IMR-90 (cell line): ENCODE data around the gene ARHGAP10. TPM values are rescaled to one million over a fixed set of nuclear protein-coding genes. Genes with fewer than 3 reads are reported as not detected.
A peak's percentile ranks its signal among the peaks of the same experiment; 100 is the strongest.

Source experiments
- ATAC-seq: fragments of 200-7000 bp; cut with Tn5 transposase; 2 replicates; pipeline ENCODE4 v1.9.1; 2020; ENCODE audit warnings: low read depth, mild to moderate bottlenecking, moderate library complexity
- BruUV-seq: library from RNA; stranded (reverse); fragments of 400-500 nt; replicated peaks from 2 replicates; lab custom pipeline; 2021; lab: Mats Ljungman, UMichigan
- CTCF ChIA-PET: fragments of 300-600 bp; formaldehyde crosslinking; extraction: SDS; loops from one replicate; lab custom pipeline; 2021; ENCODE audit warnings: antibody characterized with exemption; lab: Yijun Ruan, JAX
- POLR2A ChIA-PET: fragments of 300-600 bp; sonication (Branson Sonifier 250); formaldehyde crosslinking; loops from one replicate; lab custom pipeline; 2022; ENCODE audit warnings: antibody characterized with exemption; ENCODE audit not compliant: unreplicated experiment; lab: Charles Lee
- DNase-seq: peaks from one replicate; pipeline ENCODE4 v3.0.0; 2013
- H2AFZ ChIP-seq: replicated peaks from 2 replicates; pipeline ENCODE3; 2013; ENCODE audit warnings: low read length, mild to moderate bottlenecking; ENCODE audit not compliant: poor library complexity
- H2AK5ac ChIP-seq: 2 replicates; pipeline ENCODE4 v1.6.1; 2013; ENCODE audit warnings: low read depth, low read length, inconsistent platforms
- H2AK9ac ChIP-seq: replicated peaks from 2 replicates; pipeline ENCODE3; 2013; ENCODE audit warnings: mild to moderate bottlenecking, low read depth, low read length, moderate library complexity; ENCODE audit not compliant: poor library complexity
- H2BK120ac ChIP-seq: 2 replicates; pipeline ENCODE4 v1.6.1; 2013; ENCODE audit warnings: low read depth, low read length, inconsistent platforms
- H2BK15ac ChIP-seq: 3 replicates; pipeline ENCODE4 v1.6.1; 2013; ENCODE audit warnings: low read depth, low read length, inconsistent platforms
- H2BK20ac ChIP-seq: 2 replicates; pipeline ENCODE4 v1.6.1; 2013; ENCODE audit warnings: low read depth, mild to moderate bottlenecking, inconsistent platforms, low read length, moderate library complexity
- H2BK5ac ChIP-seq: 2 replicates; pipeline ENCODE4 v1.6.1; 2013; ENCODE audit warnings: mild to moderate bottlenecking, low read depth, low read length, inconsistent platforms; ENCODE audit not compliant: poor library complexity, severe bottlenecking
- H3K14ac ChIP-seq: replicated peaks from 2 replicates; pipeline ENCODE4 v1.6.1; 2013; ENCODE audit warnings: low read depth, low read length, inconsistent platforms
- H3K18ac ChIP-seq: 2 replicates; pipeline ENCODE4 v1.6.1; 2013; ENCODE audit warnings: low read depth, low read length, control low read depth
- H3K23ac ChIP-seq: 2 replicates; pipeline ENCODE4 v1.6.1; 2013; ENCODE audit warnings: low read depth, low read length, inconsistent platforms
- H3K27ac ChIP-seq: 2 replicates; pipeline ENCODE4 v1.5.1; 2013; ENCODE audit warnings: mild to moderate bottlenecking, control low read depth, low read length; ENCODE audit not compliant: insufficient read depth
- H3K27me3 ChIP-seq: 2 replicates; pipeline ENCODE4 v1.6.1; 2013; ENCODE audit warnings: low read length; ENCODE audit not compliant: control insufficient read depth, insufficient read depth
- H3K36me3 ChIP-seq: 2 replicates; pipeline ENCODE4 v1.6.1; 2013; ENCODE audit warnings: low read length, mixed read lengths; ENCODE audit not compliant: control insufficient read depth, insufficient read depth
- H3K4ac ChIP-seq: 2 replicates; pipeline ENCODE4 v1.6.1; 2013; ENCODE audit warnings: low read depth, low read length, inconsistent platforms
- H3K4me1 ChIP-seq: 2 replicates; pipeline ENCODE4 v1.6.1; 2013; ENCODE audit warnings: low read length, mixed read lengths; ENCODE audit not compliant: control insufficient read depth, insufficient read depth
- H3K4me2 ChIP-seq: 2 replicates; pipeline ENCODE4 v1.6.1; 2013; ENCODE audit warnings: low read depth, mild to moderate bottlenecking, control low read depth, low read length, moderate library complexity
- H3K4me3 ChIP-seq: 2 replicates; pipeline ENCODE4 v1.5.1; 2013; ENCODE audit warnings: low read depth, mild to moderate bottlenecking, control low read depth, low read length, moderate library complexity; ENCODE audit not compliant: insufficient read depth
- H3K56ac ChIP-seq: 2 replicates; pipeline ENCODE4 v1.6.1; 2013; ENCODE audit warnings: low read length, inconsistent platforms; ENCODE audit not compliant: insufficient read depth; ENCODE audit errors: extremely low read depth
- H3K79me1 ChIP-seq, 2 experiments: 2 replicates each; pipeline ENCODE4 v1.6.1; 2013; ENCODE audit warnings: low read length in 2 of 2, inconsistent platforms in 1 of 2, low read depth in 1 of 2
- H3K9ac ChIP-seq: 2 replicates; pipeline ENCODE4 v1.6.1; 2013; ENCODE audit warnings: low read depth, low read length, control low read depth
- H3K9me1 ChIP-seq: 2 replicates; pipeline ENCODE4 v1.6.1; 2013; ENCODE audit warnings: low read length, inconsistent platforms; ENCODE audit not compliant: insufficient read depth
- H3K9me3 ChIP-seq: 2 replicates; pipeline ENCODE4 v1.6.1; 2013; ENCODE audit warnings: low read length; ENCODE audit not compliant: control insufficient read depth, insufficient read depth
- H4K20me1 ChIP-seq: 2 replicates; pipeline ENCODE4 v1.6.1; 2013; ENCODE audit warnings: low read length, inconsistent platforms; ENCODE audit not compliant: insufficient read depth
- H4K5ac ChIP-seq: 2 replicates; pipeline ENCODE4 v1.6.1; 2013; ENCODE audit warnings: mild to moderate bottlenecking, low read depth, low read length, control low read depth
- H4K8ac ChIP-seq, 2 experiments: 2 replicates each; pipeline ENCODE4 v1.6.1; 2013; ENCODE audit warnings: low read depth in 2 of 2, low read length in 2 of 2, control low read depth in 1 of 2, inconsistent platforms in 1 of 2
- H4K91ac ChIP-seq: 2 replicates; pipeline ENCODE4 v1.6.1; 2013; ENCODE audit warnings: low read depth, low read length, inconsistent platforms; ENCODE audit not compliant: insufficient read depth
- ELK1 ChIP-seq: fragments of 150-350 bp; IDR thresholded peaks from 2 replicates; pipeline ENCODE4 v1.6.1; 2016; ENCODE audit warnings: low read depth, mild to moderate bottlenecking, low read length, moderate library complexity, borderline replicate concordance
- FOS ChIP-seq: fragments of 150-350 bp; IDR thresholded peaks from 2 replicates; pipeline ENCODE4 v1.6.1; 2016; ENCODE audit warnings: low read depth, low read length
- MAFK ChIP-seq: IDR thresholded peaks from 2 replicates; pipeline ENCODE4 v1.6.1; 2012; ENCODE audit warnings: low read depth, low read length, improper control_type of control experiment
- MAZ ChIP-seq: IDR thresholded peaks from 2 replicates; pipeline ENCODE4 v1.6.1; 2012; ENCODE audit warnings: low read depth, mild to moderate bottlenecking, low read length, improper control_type of control experiment, moderate library complexity, borderline replicate concordance
- RAD21 ChIP-seq: IDR thresholded peaks from 2 replicates; pipeline ENCODE4 v1.6.1; 2012; ENCODE audit warnings: low read length, improper control_type of control experiment
- WGBS, 2 experiments: methylation state at CpG; one replicate each; pipeline versions ENCODE4 v1.1.5 to v1.1.7; 2013; ENCODE audit warnings: missing lambda C conversion rate in 2 of 2; ENCODE audit not compliant: insufficient read length in 1 of 2; ENCODE audit errors: extremely low coverage in 2 of 2; 5-methylcytosine and 5-hydroxymethylcytosine counted together
- dilution Hi-C: fragments of 300-500 bp; cut with HindIII; formaldehyde crosslinking; loops from one replicate; pipeline ENCODE4 v1.14.3; 2018; ENCODE audit warnings: low sequenced_read_pairs; ENCODE audit not compliant: unreplicated experiment
- in situ Hi-C: fragments of 300-500 bp; cut with MboI; formaldehyde crosslinking; loops from 3 replicates; pipeline ENCODE4 v1.14.3; 2019; ENCODE audit warnings: low sequenced_read_pairs, inconsistent platforms, mixed read lengths
- intact Hi-C: fragments of 100-400 bp; cut with micrococcal nuclease; formaldehyde crosslinking; loops from 2 replicates; pipeline ENCODE4 v1.10.0; 2022
- polyA plus RNA-seq, 3 experiments: library from polyadenylated mRNA; depleted of rRNA; stranded (reverse); fragments of >200 nt; gene quantifications; 2 replicates each; pipeline ENCODE4 v1.2.3, GENCODE V29; 2012; ENCODE audit warnings: low replicate concordance in 1 of 3
- total RNA-seq: library from RNA; depleted of rRNA; stranded (reverse); fragments of >200 nt; gene quantifications from 2 replicates; pipeline ENCODE4 v1.2.3, GENCODE V29; 2012
- TF ChIP-seq, protein P1 (sequence below): conservative IDR thresholded peaks from 2 replicates; pipeline ENCODE4 v1.5.1; 2012; ENCODE audit warnings: mild to moderate bottlenecking, low read depth, low read length, improper control_type of control experiment

ARHGAP10 gene
- total and polyA plus RNA-seq, 2 of the 4 experiments (the other 2 are of a cell fraction) = 27.1 to 29.4 TPM

DNA sequence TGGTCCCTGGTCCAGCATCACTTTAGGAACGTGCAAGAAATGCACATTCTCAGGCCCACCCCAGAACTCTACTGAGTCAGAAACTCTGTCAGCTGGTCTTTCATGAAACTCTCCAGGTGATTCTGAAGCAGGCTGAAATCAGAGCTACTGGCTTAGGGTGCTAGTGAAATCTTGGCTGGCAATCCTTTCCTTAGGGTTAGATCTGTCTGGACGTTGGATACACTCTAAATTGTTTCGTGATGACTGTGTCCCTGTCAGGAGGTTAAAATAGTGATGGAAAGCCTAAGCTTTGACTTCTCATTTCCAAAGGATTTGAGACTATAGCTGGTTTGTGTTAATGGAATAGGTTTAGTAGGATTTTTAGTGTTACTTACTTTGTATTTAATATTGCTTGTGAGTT is 99.1 kb downstream of the ARHGAP10 start:
- BruUV-seq = no TSS peak
- Histone ChIP-seq H3K79me1 (peaks cover 21 to 62% of the 10 kb centered on the region in 2 experiments), H3K27me3 (no peaks in the 10 kb centered on the region), H3K18ac (no peak overlapping the region), H2BK20ac (0 out of 2 replicates have a peak overlapping the region, but pooled peaks have one; percentile 0), H3K56ac (no peak overlapping the region; the same call in 1 of the 2 replicates), H3K27ac (peak overlapping the region; percentile 59), H3K4ac (peak overlapping the region; percentile 51), H3K4me2 (peak overlapping the region; percentile 10; the same call in 1 of the 2 replicates), H2AFZ (no peak overlapping the region), H2AK9ac (no peak overlapping the region), H4K8ac (peak overlapping the region in 1 of 2 experiments; percentile 6; a peak in 1 of 4 replicates), H3K4me1 (peaks cover 27% of the 10 kb centered on the region), H2BK5ac (peak overlapping the region; percentile 94), H2BK15ac (peak overlapping the region; percentile 3; the same call in 1 of the 3 replicates), H3K14ac (no peak overlapping the region), H4K91ac (peak overlapping the region; percentile 68), H3K9me1 (peaks cover 20% of the 10 kb centered on the region; the same call in 1 of the 2 replicates), H2AK5ac (peak overlapping the region; percentile 2; the same call in 1 of the 2 replicates), H3K9ac (no peak overlapping the region), H4K5ac (0 out of 2 replicates have a peak overlapping the region, but pooled peaks have one; percentile 49), H3K9me3 (peaks cover 5% of the 10 kb centered on the region; the same call in 1 of the 2 replicates), H3K36me3 (peaks cover 3% of the 10 kb centered on the region), H2BK120ac (peak overlapping the region; percentile 2), H3K4me3 (no peak overlapping the region), H3K23ac (no peak overlapping the region), H4K20me1 (no peaks in the 10 kb centered on the region)
- WGBS, 2 experiments = 60% methylated on average over 1 of the region's 3 CpGs; no CpG with 5 or more reads in 1 of the 2 experiments
- ChIA-PET CTCF (interaction anchor here (1.2 to 1.9 kb wide), 2 partner anchors 12 to 17 kb away, joined by 3 to 4 read pairs; no protein-coding TSS in a partner anchor), POLR2A (no interaction called here)
- intact Hi-C loops (no loop called here), dilution Hi-C loops (no loop called here), in situ Hi-C loops (no loop called here)
- TF ChIP-seq MAFK (no peak), ELK1 (no peak), MAZ (no peak), FOS (no peak), RAD21 (no peak)
- TF ChIP-seq, protein P1, sequence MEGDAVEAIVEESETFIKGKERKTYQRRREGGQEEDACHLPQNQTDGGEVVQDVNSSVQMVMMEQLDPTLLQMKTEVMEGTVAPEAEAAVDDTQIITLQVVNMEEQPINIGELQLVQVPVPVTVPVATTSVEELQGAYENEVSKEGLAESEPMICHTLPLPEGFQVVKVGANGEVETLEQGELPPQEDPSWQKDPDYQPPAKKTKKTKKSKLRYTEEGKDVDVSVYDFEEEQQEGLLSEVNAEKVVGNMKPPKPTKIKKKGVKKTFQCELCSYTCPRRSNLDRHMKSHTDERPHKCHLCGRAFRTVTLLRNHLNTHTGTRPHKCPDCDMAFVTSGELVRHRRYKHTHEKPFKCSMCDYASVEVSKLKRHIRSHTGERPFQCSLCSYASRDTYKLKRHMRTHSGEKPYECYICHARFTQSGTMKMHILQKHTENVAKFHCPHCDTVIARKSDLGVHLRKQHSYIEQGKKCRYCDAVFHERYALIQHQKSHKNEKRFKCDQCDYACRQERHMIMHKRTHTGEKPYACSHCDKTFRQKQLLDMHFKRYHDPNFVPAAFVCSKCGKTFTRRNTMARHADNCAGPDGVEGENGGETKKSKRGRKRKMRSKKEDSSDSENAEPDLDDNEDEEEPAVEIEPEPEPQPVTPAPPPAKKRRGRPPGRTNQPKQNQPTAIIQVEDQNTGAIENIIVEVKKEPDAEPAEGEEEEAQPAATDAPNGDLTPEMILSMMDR = no peak
- ATAC-seq = no peak
- DNase-seq = peak; percentile 63
